SW 1271 (cell line): ENCODE measurements around the gene WNT1.

Experiments used
- DNase-seq, 2 experiments: peaks; one replicate each; lab custom pipeline; 2025; lab: John Stamatoyannopoulos, UW

The WNT1 gene

DNA sequence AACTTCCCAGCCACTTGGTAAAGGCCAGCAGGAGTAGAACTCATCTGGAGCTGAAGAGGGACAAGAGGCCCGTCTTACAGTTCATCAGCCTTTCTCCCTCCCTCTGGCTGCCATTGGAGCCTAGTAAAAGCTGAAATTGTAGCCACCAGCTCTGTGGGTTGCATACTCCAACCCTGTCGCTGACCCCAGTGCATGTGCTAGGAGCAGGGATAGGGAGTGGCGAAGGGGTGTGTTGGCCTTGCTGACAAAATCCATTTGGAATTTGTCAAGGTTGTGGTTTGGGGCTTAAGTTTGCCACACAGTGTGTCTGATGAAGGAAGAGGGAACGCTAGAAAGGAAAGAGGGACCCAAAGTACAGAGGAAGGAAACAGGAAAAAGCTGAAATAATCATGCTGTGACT is 16.8 kb upstream of the WNT1 start:
- DNase-seq, result no peak

DNA sequence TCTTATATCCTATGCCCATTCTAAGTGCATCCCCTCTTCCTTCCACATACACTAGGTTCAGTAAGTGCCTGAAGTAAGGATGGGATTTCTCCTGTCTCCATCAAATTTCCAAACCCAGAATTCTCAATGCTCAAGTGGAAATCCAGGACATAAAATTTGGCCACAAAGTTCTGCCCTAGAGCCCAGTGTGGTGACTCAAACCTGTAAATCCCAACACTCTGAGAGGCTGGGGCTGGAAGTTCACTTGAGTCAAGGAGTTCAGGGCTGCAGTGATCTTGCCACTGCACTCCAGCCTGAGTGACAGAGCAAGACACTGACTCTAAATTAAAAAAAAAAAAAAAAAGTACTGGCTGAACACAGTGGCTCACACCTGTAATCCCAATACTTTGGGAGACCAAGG is 16.3 kb upstream of the WNT1 start:
- no peak for DNase-seq

DNA sequence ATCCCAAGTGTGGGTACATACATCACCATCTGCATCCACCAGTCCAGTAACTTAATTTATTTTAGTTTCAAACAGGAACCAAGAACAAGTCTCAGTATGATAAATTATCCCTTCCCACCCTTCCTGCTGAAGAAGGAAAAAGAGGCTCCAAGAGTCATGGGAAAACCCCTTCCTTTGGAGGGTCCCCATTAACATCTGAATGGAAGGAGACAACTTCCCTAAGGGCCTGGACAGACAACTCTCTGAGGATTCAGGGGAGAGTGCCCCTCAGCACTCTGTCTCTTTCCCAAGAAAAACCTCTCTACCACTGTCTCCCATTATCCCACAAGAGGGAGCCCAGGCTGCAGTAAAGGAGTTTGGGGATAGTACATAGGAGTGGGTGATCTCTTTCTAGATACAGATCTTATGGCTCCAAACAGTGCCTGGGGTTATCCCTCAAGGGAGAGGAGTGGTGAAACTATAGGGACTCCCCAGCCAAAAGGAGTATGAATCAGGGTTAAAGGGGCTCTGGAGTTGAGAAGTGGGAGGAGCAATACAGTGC is 12.8 kb upstream of the WNT1 start:
- no peak for DNase-seq

DNA sequence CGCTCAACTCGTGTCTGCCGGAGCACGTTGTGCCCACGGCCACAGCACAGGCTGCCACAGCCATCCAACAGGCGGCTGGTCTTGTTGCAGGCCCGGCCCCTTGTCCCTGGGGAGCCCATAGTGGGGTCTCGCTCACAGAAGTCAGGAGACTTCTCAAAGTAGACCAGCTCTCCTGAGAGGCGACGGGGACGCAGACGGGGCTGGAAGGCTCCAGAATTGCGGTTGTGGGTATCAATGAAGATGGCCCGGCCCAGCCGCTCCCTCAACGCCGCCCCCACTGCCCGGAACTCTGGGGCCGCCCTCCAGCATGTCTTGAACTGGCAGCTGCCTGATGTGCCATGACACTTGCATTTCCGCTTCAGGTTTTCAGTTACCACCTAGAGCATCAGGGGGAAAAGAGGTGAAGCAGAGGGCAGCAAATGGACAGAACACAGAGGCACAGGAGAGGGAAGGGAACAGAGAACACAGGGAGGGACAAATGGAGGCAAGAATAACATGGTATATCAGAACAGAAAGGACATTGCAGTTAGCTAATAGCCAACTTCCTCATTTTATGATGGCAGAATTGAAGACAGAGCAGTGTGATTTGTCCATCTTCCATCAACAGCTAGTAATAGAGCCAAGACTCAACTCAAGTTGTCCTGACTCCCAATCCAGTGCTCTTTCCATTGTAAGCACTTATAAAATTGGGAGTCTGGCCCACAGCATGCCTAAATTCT is 11.8 kb upstream of the WNT1 start:
- no peak for DNase-seq

DNA sequence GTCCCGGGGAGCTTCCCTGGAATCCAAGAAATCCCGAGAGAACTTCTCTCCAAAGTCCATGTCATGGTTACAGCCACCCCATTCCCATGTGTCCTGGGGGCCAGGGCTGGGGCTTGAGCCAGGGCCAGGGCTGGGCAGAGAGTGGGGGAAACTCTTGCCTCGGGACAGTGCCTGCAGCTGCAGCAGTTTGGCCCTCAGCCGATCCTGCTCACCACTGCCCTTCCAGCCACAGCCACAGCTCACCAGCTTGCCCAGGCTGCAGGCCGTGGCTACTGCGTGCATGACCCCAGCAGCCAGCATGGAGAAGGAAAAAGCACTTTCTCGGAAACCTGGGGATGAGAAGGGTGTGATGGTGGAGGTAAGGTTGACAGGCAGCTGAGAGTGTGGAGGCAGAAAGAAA is 10.1 kb upstream of the WNT1 start:
- DNase-seq, result no peak

DNA sequence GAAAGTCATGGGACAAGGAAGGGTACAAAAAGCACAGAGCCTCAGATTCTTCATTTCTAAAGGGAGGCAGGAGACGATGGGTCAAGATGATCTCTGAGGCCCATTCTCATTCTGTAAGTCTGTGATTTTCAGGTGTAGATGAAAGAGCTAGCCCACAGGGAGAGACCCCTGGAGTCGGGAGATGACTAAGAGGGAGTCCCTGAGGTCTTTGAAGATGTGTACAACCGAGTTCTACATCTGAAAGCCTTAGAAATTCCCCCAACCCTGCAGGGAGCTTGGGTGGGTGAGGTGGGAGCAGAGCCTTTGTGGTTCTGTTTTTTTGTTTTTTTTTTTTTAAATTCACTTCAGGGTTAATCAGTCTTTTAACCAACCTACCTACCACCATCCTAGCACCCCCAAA is 9.7 kb upstream of the WNT1 start:
- no peak for DNase-seq

DNA sequence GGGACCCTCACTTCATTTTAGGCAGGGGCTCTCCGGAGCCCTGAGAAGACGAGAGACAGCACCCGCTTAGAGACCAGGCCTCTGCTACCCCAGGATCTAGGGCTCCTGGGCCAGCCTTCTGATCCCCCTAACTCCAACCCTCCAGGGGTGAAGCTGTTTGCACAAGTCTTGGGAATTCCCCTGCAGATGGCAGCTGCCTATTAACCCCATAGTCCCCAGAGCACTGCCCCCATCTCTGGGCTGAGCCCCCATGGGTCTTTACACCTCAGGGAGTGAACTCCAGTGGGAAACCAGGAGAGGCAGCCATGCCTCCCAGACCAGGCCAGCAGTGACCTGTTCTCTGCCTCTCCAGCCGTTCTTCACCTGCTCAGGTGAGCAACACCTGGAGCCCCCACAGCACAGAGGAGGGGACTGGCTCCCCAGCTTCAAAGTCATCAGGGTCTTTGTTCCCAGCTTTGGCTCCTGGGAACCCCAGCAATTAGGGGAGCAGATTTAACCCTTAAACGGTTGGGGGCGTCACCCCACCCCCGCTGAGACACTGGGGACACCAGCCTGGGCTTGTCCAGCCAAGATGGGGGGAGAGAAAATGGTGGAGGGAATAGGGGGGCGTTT is 8.9 kb upstream of the WNT1 start:
- DNase-seq, result no peak

DNA sequence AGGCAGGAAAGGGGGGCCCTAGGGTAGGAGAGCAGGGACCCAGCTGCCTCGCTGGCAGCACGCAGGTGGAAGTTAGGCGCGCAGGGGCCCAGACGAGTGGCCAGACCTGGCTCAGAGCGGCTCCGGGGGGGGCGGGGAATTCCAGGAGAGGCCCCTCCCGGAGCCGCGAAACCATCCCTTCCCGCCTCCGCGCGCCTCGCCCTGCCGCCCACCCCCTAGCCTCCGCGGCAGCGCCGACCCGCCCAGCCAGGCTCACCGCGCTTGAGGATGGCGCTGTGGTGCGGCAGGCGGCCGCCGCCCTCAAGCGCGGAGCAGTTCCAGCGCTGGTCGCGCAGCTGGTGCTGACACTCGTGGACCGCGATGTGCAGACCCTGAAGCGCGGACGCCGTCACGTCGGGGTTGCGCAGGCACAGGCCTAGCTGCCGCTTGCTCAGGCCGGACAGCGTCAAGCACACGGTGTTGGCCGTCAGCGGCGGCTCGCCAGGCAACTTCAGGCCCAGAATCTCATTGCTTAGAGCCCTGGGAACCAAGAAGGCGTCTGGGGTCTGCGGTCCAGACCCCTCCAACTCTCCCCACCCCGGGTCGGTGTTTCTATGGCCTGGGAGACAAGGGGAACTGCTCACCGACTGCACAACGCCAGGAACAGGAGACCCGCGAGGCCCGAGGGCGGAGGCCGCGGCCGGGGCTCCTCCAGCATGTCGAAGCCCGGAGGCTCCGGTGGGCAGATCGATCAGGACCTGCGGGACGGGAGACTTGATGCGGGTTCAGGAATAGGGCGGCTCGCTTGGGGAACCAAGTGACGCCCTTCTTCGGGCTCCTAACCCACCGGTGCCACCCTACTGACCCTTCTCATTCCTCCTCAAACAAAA is 8.1 kb upstream of the WNT1 start:
- DNase-seq, result no peak

DNA sequence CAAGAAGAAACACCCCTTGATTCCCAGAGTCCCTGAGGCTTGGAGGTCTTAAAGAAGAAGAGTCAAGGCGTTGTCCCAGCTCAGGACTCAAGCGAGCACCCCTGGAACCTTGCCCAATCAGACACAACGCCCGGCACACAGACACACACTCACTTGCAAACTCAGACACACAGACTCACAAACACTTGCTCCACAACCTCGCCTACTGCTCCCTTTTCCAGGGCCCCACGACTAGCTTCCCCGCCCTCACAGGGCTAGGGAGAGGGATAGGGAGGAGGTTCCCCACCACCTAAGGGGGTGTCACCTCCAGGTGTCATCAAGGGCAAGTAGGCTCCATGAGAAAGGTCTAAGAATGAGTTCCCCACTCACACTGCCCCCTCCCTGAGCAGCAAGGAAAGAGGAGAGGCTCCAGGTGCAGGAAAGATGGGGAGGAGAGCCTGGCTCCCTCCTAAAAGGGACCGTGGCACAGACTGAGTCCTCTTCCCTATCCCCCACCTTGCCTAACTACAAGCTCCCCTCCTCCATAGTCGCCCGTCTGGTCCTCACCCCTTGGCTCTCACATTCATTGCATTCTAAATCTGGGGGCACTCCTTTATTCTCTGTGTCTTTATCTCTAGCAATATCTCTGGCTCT is 7.3 kb upstream of the WNT1 start:
- DNase-seq, result no peak

DNA sequence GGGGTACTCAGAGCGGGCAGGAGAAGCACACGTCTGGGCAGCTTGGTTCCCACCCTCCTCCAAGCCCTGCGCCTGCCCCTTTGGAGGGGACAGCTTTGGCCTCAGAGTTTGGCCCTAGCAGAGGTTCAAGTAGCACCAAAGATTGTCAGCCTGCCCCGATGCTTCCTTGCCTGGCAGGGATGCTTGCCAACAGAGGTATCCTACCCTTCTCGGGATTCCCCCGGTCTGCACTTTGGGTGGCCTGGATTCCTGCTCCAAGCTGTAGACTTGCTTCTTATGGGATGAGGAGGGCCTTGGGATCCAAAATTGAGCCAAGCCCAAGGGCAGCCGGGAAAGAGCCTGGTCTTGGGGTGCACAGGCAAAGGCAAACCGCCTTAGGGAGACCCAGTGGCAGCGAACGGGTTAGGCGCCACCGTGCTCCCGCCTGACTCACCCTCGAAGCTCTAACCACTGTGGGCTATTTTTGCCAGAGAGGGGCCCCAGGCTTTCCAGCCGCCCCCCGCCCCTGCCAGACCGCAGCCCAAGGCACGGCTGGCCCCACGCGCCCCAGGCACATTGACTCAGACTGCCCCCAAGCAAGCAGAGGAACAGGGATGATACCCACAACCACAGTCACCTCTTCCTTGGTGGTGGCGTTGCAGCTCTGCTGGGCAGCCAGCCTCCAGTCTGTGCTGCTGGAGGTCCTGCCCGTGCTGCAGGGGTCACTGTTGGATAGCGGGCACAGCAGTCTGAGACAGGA is 5.7 kb upstream of the WNT1 start:
- DNase-seq, result no peak

DNA sequence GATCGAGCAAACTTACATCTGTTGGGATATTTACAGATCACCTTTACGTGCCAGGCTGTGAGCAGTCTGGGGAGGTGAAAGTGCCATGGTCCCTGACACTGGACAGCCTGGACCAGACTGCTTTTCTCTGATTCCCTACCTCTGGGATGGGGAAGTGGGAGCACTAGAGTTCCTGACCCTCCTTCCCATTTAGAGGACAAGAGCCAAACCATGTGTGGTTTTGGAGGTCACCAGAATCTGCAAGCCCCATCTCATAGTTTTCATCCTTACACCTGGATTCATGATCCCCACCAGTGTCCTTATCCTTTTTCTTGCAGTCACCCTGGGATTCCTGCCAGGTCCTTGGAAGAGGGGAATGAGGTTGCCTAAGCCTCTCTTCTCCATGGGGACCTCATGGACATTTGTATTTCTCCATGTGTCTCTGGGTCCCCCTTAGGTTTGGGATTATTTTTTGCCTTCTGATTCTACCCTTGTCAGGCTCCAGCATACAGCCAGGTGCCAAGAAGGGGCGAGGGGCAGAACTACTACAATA is 5.1 kb upstream of the WNT1 start:
- DNase-seq, result no peak

DNA sequence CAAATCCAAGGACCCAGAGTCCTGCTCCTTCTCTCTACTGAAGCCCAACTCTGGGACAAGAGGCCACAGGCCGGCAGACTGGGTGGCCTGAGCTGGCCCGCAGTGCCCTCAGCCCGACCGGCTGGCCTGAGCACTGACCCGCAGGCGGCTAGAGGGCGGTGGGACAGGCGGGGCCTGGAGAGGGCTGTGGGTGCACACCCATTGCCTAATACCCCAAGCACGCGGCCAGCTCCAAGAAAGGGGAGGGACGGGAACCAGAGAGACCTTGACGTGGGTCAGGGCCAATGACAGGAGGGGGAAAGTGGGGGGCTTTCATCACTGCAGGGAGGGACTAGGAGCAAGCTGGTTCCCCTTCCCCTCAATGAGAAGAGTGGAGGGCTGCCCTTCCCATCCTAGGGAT is 4.6 kb upstream of the WNT1 start:
- DNase-seq, result no peak

DNA sequence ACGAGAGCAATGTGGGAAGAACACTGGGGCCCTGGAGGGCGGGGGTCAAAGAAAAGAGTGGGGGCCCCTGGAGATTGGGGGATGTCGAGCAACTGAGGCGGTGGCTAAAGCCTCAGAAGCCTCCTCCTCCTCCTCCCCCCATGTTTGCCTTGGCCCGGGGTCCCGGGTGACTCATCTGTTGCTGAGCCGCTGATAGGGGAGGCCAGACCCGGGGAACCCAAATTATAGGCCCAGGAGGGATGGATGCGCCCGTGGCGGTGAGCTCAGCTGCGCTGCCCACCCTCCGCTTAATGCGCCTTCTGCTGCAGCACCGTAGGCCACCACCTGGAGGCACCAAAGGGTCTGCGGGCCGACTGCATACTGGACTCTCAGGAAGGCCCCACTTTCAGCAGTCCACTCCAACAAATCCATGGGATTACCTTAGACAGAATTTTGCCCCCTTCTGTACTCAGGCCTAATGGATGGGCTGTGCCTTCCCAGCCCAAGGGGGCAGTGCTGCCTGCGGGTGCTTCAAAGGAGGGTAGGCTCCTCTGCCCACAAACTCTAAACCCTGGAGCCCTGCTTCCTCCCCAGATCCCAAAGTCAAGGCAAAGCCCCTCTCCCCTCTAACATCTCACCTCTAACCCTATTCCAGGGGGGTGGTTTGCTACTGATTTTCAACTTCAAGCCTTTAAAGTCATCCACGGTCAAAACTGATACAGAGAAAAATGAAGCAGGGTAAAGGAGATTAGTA is 4.0 kb upstream of the WNT1 start:
- no peak for DNase-seq

DNA sequence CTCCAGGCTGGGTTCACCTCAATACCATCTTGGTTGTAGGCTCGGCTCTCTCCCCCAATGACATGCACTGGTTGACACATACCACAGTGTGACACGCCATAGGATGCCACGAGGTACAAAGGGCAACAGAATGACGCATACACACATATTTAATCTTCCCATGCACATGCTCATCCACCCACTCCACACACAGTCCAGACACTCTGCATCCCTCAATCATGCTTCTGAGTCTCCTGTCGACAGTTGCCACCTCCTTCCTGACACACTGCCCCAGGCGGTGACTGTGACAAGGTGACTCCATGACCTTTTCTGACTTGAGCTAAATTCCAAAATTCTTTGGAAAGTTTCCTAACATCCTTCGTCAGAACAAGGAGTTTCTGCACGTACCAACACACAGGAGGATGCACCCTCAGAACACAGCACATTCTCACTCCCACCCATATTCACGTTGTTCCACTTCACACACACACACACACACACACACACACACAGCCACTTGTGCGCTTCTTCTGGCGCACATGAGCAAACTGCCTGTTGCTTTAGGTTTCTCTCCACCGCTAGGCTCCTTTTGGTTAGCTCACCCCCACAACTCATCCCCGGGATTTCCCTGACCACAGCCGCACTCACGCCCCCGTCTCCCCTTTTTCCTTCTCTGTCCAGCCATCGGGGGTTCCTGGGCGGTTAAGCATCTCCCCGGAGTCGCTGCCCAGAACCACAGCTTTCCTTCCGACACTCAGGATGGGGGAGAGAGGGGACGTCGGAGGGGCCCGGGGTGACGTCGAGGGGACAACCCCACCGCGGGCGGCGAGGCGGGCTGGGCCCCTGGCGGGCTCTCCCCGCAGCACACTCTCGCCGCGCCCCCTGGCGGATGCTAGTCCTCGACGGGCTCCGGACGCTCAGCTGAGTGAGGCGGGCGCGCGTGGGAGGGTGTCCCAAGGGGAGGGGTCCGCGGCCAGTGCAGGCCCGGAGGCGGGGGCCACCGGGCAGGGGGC is 536 bp upstream of the WNT1 start:
- peak in 1 of 2 experiments; percentile 25 for DNase-seq

DNA sequence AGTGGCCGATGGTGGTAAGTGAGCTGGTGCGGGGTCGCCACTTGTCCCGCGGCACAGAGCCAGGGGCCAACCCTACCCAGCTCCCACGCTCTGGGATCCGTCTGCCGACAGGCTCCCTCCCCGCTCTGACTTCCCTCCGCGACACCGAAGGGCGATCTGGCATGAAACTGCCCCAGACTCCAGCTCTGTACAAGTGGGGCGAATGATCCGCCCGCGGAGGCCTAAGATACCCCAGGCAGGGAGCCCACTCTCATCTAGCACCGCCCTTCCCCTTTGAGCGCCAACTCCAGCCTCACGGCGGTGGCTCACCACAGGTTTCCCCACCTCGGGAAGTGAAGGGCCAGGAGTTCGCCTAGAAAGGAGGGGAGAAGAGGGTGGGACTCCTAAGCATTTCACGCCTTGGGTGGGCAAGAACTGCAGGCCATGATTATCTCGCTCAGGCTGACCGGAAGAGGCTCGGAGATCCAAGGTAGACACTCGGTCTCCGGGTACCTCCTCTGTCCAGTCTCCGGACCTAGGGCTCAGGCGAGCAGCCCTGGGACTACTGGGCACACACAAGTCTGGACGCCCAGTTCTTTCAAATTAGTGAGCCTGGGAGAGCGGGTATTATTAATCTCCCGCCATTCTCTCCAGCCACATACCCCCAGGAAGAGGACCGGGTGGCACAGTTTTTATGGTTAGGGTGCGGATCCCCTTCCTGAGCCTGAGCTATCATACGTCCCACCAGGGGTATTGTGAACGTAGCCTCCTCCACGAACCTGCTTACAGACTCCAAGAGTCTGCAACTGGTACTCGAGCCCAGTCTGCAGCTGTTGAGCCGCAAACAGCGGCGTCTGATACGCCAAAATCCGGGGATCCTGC is 849 bp downstream of the WNT1 start:
- no peak for DNase-seq

DNA sequence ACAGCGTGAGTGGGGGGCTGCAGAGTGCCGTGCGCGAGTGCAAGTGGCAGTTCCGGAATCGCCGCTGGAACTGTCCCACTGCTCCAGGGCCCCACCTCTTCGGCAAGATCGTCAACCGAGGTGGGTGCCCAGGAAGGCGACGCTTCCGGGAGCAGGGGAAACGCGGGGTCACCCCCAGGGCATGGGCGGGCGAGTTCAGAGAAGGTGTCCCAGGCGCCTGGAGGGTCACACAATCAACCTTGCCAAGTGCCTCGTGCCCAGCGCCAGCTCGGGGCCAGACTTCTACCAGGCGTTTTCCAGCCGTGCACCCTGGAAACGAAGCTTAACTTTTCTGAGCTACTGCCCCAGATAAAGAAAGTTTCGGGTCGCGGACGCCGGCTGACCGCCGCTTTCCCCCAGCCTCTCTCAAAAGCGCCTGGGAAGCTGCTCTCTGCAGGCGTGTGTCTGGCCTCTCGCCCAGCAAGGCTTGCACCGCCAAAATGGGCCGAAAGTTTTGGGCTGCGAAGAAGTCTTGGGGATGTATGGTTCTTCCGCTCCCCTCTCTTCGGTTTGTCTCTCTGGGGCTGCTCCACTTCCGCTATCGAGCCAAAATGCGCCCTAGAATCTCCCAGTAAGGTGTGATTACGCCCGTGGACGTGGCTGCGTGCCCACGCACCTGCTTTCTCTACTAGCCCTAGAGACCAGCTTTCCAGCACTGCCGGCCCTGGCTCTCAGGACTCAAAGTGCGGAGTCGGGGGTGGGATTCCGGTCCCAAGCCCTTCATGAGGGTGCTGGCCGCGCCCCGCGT is 1.7 kb downstream of the WNT1 start:
- no peak for DNase-seq

DNA sequence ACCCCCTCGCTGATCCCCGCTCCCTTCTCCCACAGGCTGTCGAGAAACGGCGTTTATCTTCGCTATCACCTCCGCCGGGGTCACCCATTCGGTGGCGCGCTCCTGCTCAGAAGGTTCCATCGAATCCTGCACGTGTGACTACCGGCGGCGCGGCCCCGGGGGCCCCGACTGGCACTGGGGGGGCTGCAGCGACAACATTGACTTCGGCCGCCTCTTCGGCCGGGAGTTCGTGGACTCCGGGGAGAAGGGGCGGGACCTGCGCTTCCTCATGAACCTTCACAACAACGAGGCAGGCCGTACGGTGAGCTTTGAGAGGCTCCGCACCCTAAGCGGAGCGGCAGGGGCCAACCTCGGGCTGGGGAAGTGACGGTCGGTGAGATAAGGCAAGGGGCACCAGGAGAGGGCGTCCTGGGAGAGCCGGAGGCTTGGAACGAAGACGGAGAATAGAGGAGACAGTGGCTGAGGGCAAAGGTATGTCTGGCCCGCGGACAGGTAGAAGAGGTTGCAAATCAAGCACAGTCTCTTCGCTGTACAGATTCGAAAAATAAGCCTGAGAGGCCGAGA is 2.3 kb downstream of the WNT1 start:
- DNase-seq, result no peak
